Neuronal stem cell (in vitro differentiated cells): ENCODE data around the gene MRGPRF.

Experiments
- DNase-seq: peaks from one replicate; pipeline ENCODE4 v3.0.0-alpha.2; 2013; ENCODE audit warnings: low spot score
- H2AFZ ChIP-seq: one replicate; pipeline ENCODE4 v1.6.1; 2013; ENCODE audit warnings: mild to moderate bottlenecking, low read length, inconsistent platforms
- H2AK5ac ChIP-seq: 2 replicates; pipeline ENCODE4 v1.6.1; 2013; ENCODE audit warnings: low read depth, mild to moderate bottlenecking, inconsistent platforms, low read length, moderate library complexity, mixed read lengths
- H2BK120ac ChIP-seq: 2 replicates; pipeline ENCODE4 v1.6.1; 2013; ENCODE audit warnings: low read depth, mild to moderate bottlenecking, inconsistent platforms, low read length, moderate library complexity, mixed read lengths
- H2BK12ac ChIP-seq: one replicate; pipeline ENCODE4 v1.6.1; 2013; ENCODE audit warnings: low read length, inconsistent platforms
- H2BK15ac ChIP-seq: 2 replicates; pipeline ENCODE4 v1.6.1; 2013; ENCODE audit warnings: mild to moderate bottlenecking, low read length, inconsistent platforms, mixed read lengths
- H2BK5ac ChIP-seq: one replicate; pipeline ENCODE4 v1.6.1; 2013; ENCODE audit warnings: inconsistent platforms, mild to moderate bottlenecking, low read length, moderate library complexity
- H3K14ac ChIP-seq: one replicate; pipeline ENCODE4 v1.6.1; 2013; ENCODE audit warnings: low read length, inconsistent platforms
- H3K18ac ChIP-seq: 2 replicates; pipeline ENCODE4 v1.6.1; 2013; ENCODE audit warnings: low read length, inconsistent platforms
- H3K23ac ChIP-seq: 2 replicates; pipeline ENCODE4 v1.6.1; 2013; ENCODE audit warnings: low read depth, mild to moderate bottlenecking, mixed read lengths, low read length, inconsistent platforms; ENCODE audit not compliant: poor library complexity
- H3K27ac ChIP-seq: replicated peaks from 3 replicates; pipeline ENCODE4 v1.5.1; 2013; ENCODE audit warnings: low read length, inconsistent platforms
- H3K27me3 ChIP-seq, 3 experiments: 2 replicates each; pipeline ENCODE4 v1.6.1; 2013; ENCODE audit warnings: low read length in 3 of 3, mild to moderate bottlenecking in 2 of 3, inconsistent platforms in 1 of 3, low read depth in 1 of 3, mixed read lengths in 1 of 3, moderate library complexity in 1 of 3; ENCODE audit not compliant: control insufficient read depth in 3 of 3, insufficient read depth in 3 of 3
- H3K36me3 ChIP-seq, 2 donors: replicated peaks in 1 of 2; 2 replicates each; pipeline ENCODE4 v1.6.1; 2013; ENCODE audit warnings: low read length in 2 of 2; ENCODE audit not compliant: control insufficient read depth in 2 of 2, insufficient read depth in 2 of 2
- H3K4ac ChIP-seq: 2 replicates; pipeline ENCODE4 v1.6.1; 2013; ENCODE audit warnings: inconsistent platforms, mild to moderate bottlenecking, low read length, moderate library complexity
- H3K4me1 ChIP-seq, 2 donors: 1 replicate in 1 of 2; 2 replicates in 1 of 2; pipeline ENCODE4 v1.6.1; 2013; ENCODE audit warnings: low read length in 2 of 2, low read depth in 1 of 2; ENCODE audit not compliant: control insufficient read depth in 2 of 2, insufficient read depth in 1 of 2
- H3K4me2 ChIP-seq: one replicate; pipeline ENCODE4 v1.6.1; 2013; ENCODE audit warnings: mild to moderate bottlenecking, low read length, inconsistent platforms; ENCODE audit not compliant: insufficient read depth, poor library complexity, severe bottlenecking
- H3K4me3 ChIP-seq, 2 donors: 2 replicates each; pipeline ENCODE4 v1.5.1; 2013; ENCODE audit warnings: low read length in 2 of 2, mild to moderate bottlenecking in 2 of 2, inconsistent platforms in 1 of 2, moderate library complexity in 1 of 2
- H3K79me1 ChIP-seq: one replicate; pipeline ENCODE4 v1.6.1; 2013; ENCODE audit warnings: low read depth, mild to moderate bottlenecking, inconsistent platforms, low read length, moderate library complexity
- H3K9ac ChIP-seq: one replicate; pipeline ENCODE4 v1.6.1; 2013; ENCODE audit warnings: mild to moderate bottlenecking, low read depth, low read length, inconsistent platforms; ENCODE audit not compliant: poor library complexity
- H3K9me3 ChIP-seq, 2 donors: replicated peaks in 1 of 2; 2 replicates each; pipeline versions ENCODE3 to v1.6.1; 2013; ENCODE audit warnings: low read length in 2 of 2, mild to moderate bottlenecking in 2 of 2, inconsistent platforms in 1 of 2, low read depth in 1 of 2, mixed read lengths in 1 of 2, moderate library complexity in 1 of 2; ENCODE audit not compliant: control insufficient read depth in 2 of 2, insufficient read depth in 1 of 2
- H4K8ac ChIP-seq: one replicate; pipeline ENCODE4 v1.6.1; 2013; ENCODE audit warnings: low read depth, mild to moderate bottlenecking, inconsistent platforms, low read length, moderate library complexity
- H4K91ac ChIP-seq: one replicate; pipeline ENCODE4 v1.6.1; 2013; ENCODE audit warnings: low read length, low read depth, mild to moderate bottlenecking, inconsistent platforms; ENCODE audit not compliant: poor library complexity
- WGBS, 2 donors: extraction: QIAGEN DNeasy Blood & Tissue Kit; methylation state at CpG; one replicate each; pipeline ENCODE4 v1.1.7; 2013; ENCODE audit warnings: missing lambda C conversion rate in 2 of 2, mixed read lengths in 1 of 2; ENCODE audit not compliant: insufficient read length in 2 of 2, insufficient replicate concordance in 1 of 2; ENCODE audit errors: extremely low coverage in 2 of 2; 5-methylcytosine and 5-hydroxymethylcytosine counted together

MRGPRF gene

GRCh38 chr11:68999093-68999747 is 13.8 kb downstream of the MRGPRF start:
- no peaks in the 10 kb centered on the region for H3K4me1 ChIP-seq
- no peak overlapping the region for H3K4me3 ChIP-seq
- no peaks in the 10 kb centered on the region for H3K36me3 ChIP-seq
- no peak overlapping the region for H3K4me2 ChIP-seq
- no peaks in the 10 kb centered on the region for H3K79me1 ChIP-seq
- no peak overlapping the region for H3K14ac ChIP-seq
- no peak overlapping the region for H2AK5ac ChIP-seq
- no CpG with 5 or more reads among the region's 8 CpGs for WGBS, 2 donors
- no peak overlapping the region for H2BK15ac ChIP-seq
- H2AFZ ChIP-seq: no peak overlapping the region
- H3K27me3 ChIP-seq: peaks cover 0 to 39% (median 0%) of the 10 kb centered on the region in 3 experiments
- no peak overlapping the region for H3K23ac ChIP-seq
- no peak overlapping the region for H3K27ac ChIP-seq
- H3K9ac ChIP-seq: no peak overlapping the region
- no peak overlapping the region for H4K8ac ChIP-seq
- no peak overlapping the region for H2BK120ac ChIP-seq
- no peaks in the 10 kb centered on the region for H3K9me3 ChIP-seq
- H2BK5ac ChIP-seq: no peak overlapping the region
- H4K91ac ChIP-seq: no peak overlapping the region
- H2BK12ac ChIP-seq: no peak overlapping the region
- H3K18ac ChIP-seq: no peak overlapping the region
- no peak overlapping the region for H3K4ac ChIP-seq
- no peak for DNase-seq

- Histone ChIP-seq H2BK120ac (no peak overlapping the region), H3K4ac (no peak overlapping the region), H2AK5ac (no peak overlapping the region), H2AFZ (no peak overlapping the region), H4K91ac (no peak overlapping the region), H4K8ac (no peak overlapping the region), H3K79me1 (no peaks in the 10 kb centered on the region), H2BK12ac (no peak overlapping the region), H3K36me3 (no peaks in the 10 kb centered on the region), H3K27me3 (peaks cover 0 to 43% (median 0%) of the 10 kb centered on the region in 3 experiments), H3K4me2 (no peak overlapping the region), H2BK5ac (no peak overlapping the region), H3K18ac (peak overlapping the region; percentile 20), H3K23ac (no peak overlapping the region), H3K4me1 (no peaks in the 10 kb centered on the region), H3K9ac (no peak overlapping the region), H3K14ac (no peak overlapping the region), H3K4me3 (no peak overlapping the region), H2BK15ac (no peak overlapping the region), H3K9me3 (no peaks in the 10 kb centered on the region), H3K27ac (no peak overlapping the region)
- WGBS, 2 donors: no CpG with 5 or more reads among the region's 13 CpGs
- DNase-seq: no peak
Observed at GRCh38 chr11:68998390-68998911, 14.6 kb downstream of the MRGPRF start.

GRCh38 chr11:68997995-68998348 is 15.1 kb downstream of the MRGPRF start:
- Histone ChIP-seq H4K8ac (no peak overlapping the region), H3K27ac (no peak overlapping the region), H3K4me2 (no peak overlapping the region), H2BK15ac (no peak overlapping the region), H2BK5ac (no peak overlapping the region), H3K4me1 (no peaks in the 10 kb centered on the region), H2AFZ (no peak overlapping the region), H3K27me3 (peaks cover 0 to 44% (median 0%) of the 10 kb centered on the region in 3 experiments), H3K9ac (no peak overlapping the region), H3K36me3 (no peaks in the 10 kb centered on the region), H3K23ac (no peak overlapping the region), H3K14ac (no peak overlapping the region), H2BK120ac (no peak overlapping the region), H3K4me3 (no peak overlapping the region), H3K4ac (no peak overlapping the region), H2AK5ac (no peak overlapping the region), H2BK12ac (no peak overlapping the region), H3K9me3 (no peaks in the 10 kb centered on the region), H3K18ac (no peak overlapping the region), H4K91ac (no peak overlapping the region), H3K79me1 (no peaks in the 10 kb centered on the region)
- no peak for DNase-seq

GRCh38 chr11:68997124-68997994 is 15.7 kb downstream of the MRGPRF start:
- no peak for DNase-seq
- no peaks in the 10 kb centered on the region for H3K36me3 ChIP-seq
- WGBS, 2 donors: no CpG with 5 or more reads among the region's 19 CpGs
- H3K27ac ChIP-seq: no peak overlapping the region
- no peak overlapping the region for H3K18ac ChIP-seq
- no peak overlapping the region for H3K23ac ChIP-seq
- H3K4me2 ChIP-seq: no peak overlapping the region
- no peaks in the 10 kb centered on the region for H3K9me3 ChIP-seq
- H3K9ac ChIP-seq: no peak overlapping the region
- H2AFZ ChIP-seq: no peak overlapping the region
- H3K79me1 ChIP-seq: no peaks in the 10 kb centered on the region
- H2BK15ac ChIP-seq: no peak overlapping the region
- H2AK5ac ChIP-seq: peak overlapping the region; percentile 41
- H2BK12ac ChIP-seq: no peak overlapping the region
- H4K8ac ChIP-seq: no peak overlapping the region
- no peaks in the 10 kb centered on the region for H3K4me1 ChIP-seq
- no peak overlapping the region for H3K4me3 ChIP-seq
- H3K27me3 ChIP-seq: peaks cover 0 to 42% (median 0%) of the 10 kb centered on the region in 3 experiments
- no peak overlapping the region for H3K14ac ChIP-seq
- H4K91ac ChIP-seq: no peak overlapping the region
- no peak overlapping the region for H2BK5ac ChIP-seq
- no peak overlapping the region for H3K4ac ChIP-seq
- no peak overlapping the region for H2BK120ac ChIP-seq
